Stimulated activated CD8-positive, alpha-beta memory T cell treated with anti-CD3 and anti-CD28 coated beads, Interleukin-12 subunit alpha, Interleukin-12 subunit beta, amount 100 ng/mL, for 1 hour (primary cell): ENCODE results near the gene TMEM126A.
"Not testable (repeated sequence)": the region's sequence is repeated elsewhere in the genome, so short reads cannot be mapped to it uniquely, and the experiment has no call there.

Source experiments
- DNase-seq: peaks from one replicate; pipeline ENCODE4 v3.0.0-alpha.2; 2020; ENCODE audit warnings: low read depth

TMEM126A gene

GRCh38 chr11:85647604-85648299, at the start of gene TMEM126A:
Gene TMEM126A (plus strand): TSS chr11:85647967. CDS start chr11:85650256, 2,289 bp downstream.
- DNase-seq: peak; percentile 82

GRCh38 chr11:85599083-85599482, 48.7 kb upstream of the TMEM126A start:
- no peak for DNase-seq

- DNase-seq: no peak
Observed at GRCh38 chr11:85602526-85603213, 45.1 kb upstream of the TMEM126A start.

GRCh38 chr11:85603220-85603619, 44.5 kb upstream of the TMEM126A start:
- DNase-seq: no peak

- not testable (repeated sequence) for DNase-seq
Observed at GRCh38 chr11:85606237-85606636, 41.5 kb upstream of the TMEM126A start.

- not testable (repeated sequence) for DNase-seq
Observed at GRCh38 chr11:85608621-85609020, 39.1 kb upstream of the TMEM126A start.

- DNase-seq: not testable (repeated sequence)
Observed at GRCh38 chr11:85609286-85609685, 38.5 kb upstream of the TMEM126A start.

- DNase-seq: not testable (repeated sequence)
Observed at GRCh38 chr11:85611643-85612042, 36.1 kb upstream of the TMEM126A start.

- no peak for DNase-seq
Observed at GRCh38 chr11:85619499-85619898, 28.3 kb upstream of the TMEM126A start.

GRCh38 chr11:85620256-85620655, 27.5 kb upstream of the TMEM126A start:
- no peak for DNase-seq

- DNase-seq: no peak
Observed at GRCh38 chr11:85626496-85626895, 21.3 kb upstream of the TMEM126A start.

- DNase-seq: no peak
Observed at GRCh38 chr11:85627332-85627997, 20.3 kb upstream of the TMEM126A start, which contains the start of gene DLG2. Gene DLG2 (minus strand): TSS chr11:85627344.

- DNase-seq: peak; percentile 92
Observed at GRCh38 chr11:85627998-85628770, 19.6 kb upstream of the TMEM126A start, which contains the start of gene TMEM126B. Gene TMEM126B (plus strand): TSS chr11:85628593. CDS start chr11:85628608, 15 bp downstream.

GRCh38 chr11:85628771-85629341, 18.9 kb upstream of the TMEM126A start:
- no peak for DNase-seq

GRCh38 chr11:85634747-85635146, 13.0 kb upstream of the TMEM126A start:
- no peak for DNase-seq

GRCh38 chr11:85643191-85643614, 4.6 kb upstream of the TMEM126A start:
- no peak for DNase-seq

GRCh38 chr11:85647078-85647477, 689 bp upstream of the TMEM126A start:
- no peak for DNase-seq

GRCh38 chr11:85651118-85651517, 3.4 kb downstream of the TMEM126A start:
- DNase-seq: no peak

- no peak for DNase-seq
Observed at GRCh38 chr11:85652786-85653447, 5.2 kb downstream of the TMEM126A start.

GRCh38 chr11:85654343-85654742, 6.6 kb downstream of the TMEM126A start:
- DNase-seq: not testable (repeated sequence)

- DNase-seq: no peak
Observed at GRCh38 chr11:85656777-85657176, 9.0 kb downstream of the TMEM126A start.
